Hematopoietic multipotent progenitor cell treated with erythropoietin and hydrocortisone succinate and interleukin-3 and kit ligand, for 6 days (in vitro differentiated cells): ENCODE results near the gene AVP.

Experiments
- DNase-seq: peaks from one replicate; pipeline ENCODE4 v3.0.0-alpha.2; 2015

Gene AVP

GRCh38 chr20:3109350-3110302, 25.1 kb upstream of the AVP start:
- DNase-seq: no peak

GRCh38 chr20:3107464-3108025, 23.0 kb upstream of the AVP start:
- no peak for DNase-seq

DNA sequence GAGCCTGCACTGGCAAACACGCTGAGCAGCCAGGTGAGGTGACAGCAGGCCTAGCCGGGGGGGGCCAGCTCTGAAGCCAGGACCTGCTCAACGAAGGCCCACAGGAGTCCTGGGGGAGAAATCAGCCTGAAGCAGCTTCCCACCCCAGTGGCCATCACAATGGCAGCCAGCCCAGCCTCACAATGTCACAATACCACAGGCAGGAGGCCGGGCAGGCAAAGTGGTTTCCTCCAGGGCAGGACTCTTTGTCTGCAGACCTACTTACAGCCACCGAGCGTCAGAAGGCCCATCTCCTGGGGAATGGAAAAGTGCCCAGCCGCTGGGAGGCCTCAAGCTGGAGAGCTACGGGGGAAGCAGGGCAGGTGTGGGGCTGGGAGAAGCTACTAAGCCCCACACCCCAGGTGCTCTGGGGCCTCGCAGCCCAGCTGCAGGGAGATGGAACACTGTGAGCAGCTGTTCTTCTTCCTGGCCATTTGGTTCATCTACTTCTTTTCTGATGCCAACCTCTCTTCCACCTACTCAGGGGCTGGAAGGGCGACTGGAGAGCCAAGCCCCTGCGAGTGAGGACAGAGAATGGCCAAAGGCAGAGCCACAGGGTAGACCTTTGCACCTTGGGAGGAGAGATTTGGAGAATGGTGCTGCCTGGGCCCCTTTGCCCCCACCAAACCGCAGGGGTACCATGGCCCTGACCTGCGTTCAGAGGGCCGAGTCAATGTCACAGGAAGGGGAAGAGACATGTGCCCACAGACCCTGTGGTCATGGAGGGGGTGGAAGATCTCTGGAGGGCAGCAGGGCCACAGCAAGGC, 22.3 kb upstream of the AVP start:
- peak; percentile 63 for DNase-seq

GRCh38 chr20:3106185-3106584, 21.7 kb upstream of the AVP start:
- DNase-seq: no peak

- DNase-seq: no peak
Observed at GRCh38 chr20:3105256-3106137, 21.0 kb upstream of the AVP start.

GRCh38 chr20:3103369-3104032, 19.0 kb upstream of the AVP start:
- DNase-seq: no peak

DNA sequence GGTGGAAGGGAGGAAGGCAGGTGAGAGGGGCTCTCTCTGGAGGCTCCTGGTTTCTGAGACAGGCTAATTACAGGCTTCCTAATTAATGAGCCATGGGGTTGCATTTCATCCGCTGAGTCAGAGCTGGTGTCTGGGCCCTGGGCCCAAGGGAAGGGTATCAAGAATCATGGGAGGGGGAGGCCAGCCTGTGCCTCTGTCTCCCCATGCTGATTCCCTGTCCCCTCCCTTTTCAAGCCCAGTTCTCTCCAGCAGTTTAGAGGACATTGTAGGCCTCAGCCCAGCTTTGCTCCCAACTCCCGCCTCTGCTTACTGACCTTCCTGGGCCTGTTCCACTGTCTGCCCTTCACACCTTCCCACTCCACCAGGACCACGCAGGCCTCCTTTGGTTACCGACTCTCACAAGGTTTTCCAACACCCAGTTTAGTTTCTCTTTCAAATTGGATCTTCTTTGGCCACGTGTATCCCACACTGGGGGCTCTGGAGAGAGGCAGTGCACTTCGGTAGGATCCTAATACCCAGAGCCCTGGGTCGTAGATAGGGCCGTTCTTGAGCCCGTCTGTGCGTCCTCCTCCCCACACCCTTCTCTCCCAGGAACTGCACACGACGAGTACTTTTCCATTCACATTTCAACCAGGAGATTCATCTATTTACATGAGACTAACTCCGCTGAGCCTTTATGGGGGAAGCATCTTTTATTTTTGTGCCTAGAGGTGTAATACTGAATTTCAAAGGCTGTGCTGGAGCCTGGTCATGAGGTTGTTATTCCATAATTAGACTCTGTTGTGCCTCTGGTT, 18.2 kb upstream of the AVP start:
- DNase-seq: no peak

GRCh38 chr20:3101737-3102574, 17.4 kb upstream of the AVP start:
- DNase-seq: peak; percentile 64

- no peak for DNase-seq
Observed at GRCh38 chr20:3101251-3101650, 16.7 kb upstream of the AVP start.

- no peak for DNase-seq
Observed at GRCh38 chr20:3100480-3100879, 16.0 kb upstream of the AVP start.

- DNase-seq: no peak
Observed at GRCh38 chr20:3094848-3095629, 10.5 kb upstream of the AVP start.

- DNase-seq: peak; percentile 86
Observed at GRCh38 chr20:3093861-3094361, 9.4 kb upstream of the AVP start.

GRCh38 chr20:3092611-3093379, 8.3 kb upstream of the AVP start:
- no peak for DNase-seq

DNA sequence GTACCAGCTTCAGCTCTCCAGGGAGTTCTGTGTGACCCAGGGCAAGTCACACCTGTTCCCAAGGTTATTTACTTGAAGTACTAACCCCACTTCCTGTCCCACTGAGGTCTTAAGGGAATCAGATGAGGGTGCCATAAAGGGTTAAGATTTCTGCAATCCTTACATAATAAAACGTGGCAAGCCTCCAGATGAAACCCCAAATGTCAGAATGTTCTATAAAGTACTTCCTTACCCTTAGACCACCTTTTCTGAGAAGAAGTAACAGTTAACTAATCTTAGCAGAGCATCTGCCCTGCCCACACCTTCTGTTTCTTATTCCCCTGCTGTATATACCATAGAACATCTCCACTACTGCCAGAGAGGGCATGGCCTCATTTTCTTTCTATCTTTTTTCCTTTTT, 6.0 kb upstream of the AVP start:
- DNase-seq: peak; percentile 89

GRCh38 chr20:3088031-3088430, 3.5 kb upstream of the AVP start:
- no peak for DNase-seq

- no peak for DNase-seq
Observed at GRCh38 chr20:3085571-3086072, 1.1 kb upstream of the AVP start.

DNA sequence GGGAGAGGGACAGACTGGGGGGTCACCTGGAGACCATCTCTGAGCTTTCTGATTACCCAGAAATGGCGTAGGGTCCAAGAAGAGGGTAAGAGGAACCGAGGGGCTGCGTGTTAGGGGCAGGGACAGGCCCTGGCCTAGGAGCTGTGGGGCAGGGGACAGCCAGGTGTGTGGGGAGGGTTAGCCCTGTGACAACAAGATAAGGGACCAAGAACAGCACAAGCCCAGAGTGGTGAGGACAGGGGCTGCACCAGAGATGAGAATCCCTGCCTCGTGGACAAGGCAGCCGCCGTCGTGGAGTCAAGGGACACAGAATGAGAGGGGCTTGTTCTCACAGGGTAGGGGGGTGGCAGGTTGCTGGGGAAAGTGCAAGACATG, 449 bp upstream of the AVP start:
- DNase-seq: no peak
